SKM-1 treated with dmso at 0.1 percent for 144 hours (cell line): Measurements from ENCODE around the gene RFX2.
"Not testable (repeated sequence)": the region's sequence is repeated elsewhere in the genome, so short reads cannot be mapped to it uniquely, and the experiment has no call there.

Experiments
- DNase-seq: peaks from one replicate; lab custom pipeline; 2025; ENCODE audit not compliant: unreplicated experiment; lab: John Stamatoyannopoulos, UW

The RFX2 gene

DNA sequence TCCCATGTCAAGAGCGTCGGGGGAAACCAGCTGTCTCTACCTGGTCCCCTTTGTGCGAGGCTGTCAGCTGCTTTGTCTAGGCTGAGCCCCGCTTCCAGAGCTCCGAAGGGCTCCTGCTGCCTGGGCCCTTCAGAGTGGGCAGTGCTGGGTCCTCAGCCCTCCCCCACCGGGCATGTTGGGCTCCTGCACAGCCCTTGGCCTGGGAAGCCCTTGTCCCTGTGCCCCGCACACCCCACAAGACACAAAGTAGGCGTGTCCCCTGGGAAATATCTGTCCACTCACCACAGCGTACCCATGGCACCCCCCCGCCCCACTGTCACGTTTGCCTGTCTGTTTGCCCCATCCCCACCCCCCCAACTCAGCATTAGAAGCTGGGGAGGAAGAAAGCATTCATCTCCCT lies 92.7 kb downstream of the RFX2 start:
- no peak for DNase-seq

DNA sequence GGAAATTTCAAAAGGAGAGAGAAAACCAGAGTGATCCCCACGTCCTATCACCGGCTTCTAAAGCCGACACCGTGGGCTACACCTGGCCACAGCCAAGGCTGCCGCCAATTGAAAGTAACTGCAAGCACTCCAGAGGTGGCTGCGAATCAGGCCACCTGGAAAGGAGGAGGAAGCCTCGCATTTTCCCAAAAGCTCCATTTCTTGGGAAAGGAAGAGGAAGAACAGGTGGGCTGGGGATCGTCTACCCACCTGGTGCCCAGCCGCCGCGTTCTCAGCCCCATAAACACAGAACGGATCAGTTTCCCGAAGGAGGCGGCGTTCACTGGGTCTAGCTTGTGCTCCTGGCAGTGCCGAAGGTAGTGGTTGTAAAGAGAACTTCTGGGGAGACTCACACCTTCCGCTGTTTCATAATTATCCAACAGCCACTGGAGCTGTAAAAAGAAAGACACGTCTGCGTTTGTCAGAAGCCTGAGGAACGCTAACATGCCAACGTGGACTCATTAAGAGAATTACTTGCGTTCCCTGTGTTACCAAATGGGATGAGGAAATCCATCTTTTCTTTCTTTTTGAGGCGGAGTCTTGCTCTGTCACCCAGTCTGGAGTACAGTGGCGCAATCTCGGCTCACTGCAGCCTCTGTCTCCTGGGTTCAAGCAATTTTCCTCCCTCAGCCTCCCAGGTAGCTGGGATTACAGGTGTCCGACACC lies 94.3 kb downstream of the RFX2 start:
- no peak for DNase-seq

DNA sequence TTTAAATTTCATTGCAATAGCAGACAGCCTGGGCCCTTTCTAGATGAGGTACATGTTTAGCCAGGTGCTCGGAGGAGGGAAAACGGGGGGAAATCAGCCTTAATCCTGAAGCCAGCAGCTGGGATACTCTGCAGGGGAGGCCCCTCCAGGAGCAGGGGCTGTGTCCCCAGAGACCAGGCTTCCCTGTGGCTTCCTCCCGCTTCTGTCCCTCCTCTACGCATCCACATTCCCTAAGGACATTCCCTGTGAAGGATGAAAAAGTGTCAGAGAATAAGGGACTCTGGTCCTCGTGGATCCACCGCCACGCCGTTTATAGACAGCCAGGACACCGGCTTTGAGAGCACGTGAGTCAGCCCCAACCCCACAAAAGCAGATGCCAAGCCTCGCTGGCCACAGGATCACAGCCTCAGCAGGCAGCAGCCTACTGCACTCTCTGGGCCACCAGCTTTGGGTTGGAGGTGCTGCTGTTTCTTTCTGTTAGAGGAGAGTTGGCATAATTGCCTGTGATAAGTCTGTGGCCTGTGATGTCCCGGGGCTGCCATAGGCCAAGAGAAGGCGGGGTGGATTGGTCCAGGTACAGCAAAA lies 95.7 kb downstream of the RFX2 start:
- no peak for DNase-seq

DNA sequence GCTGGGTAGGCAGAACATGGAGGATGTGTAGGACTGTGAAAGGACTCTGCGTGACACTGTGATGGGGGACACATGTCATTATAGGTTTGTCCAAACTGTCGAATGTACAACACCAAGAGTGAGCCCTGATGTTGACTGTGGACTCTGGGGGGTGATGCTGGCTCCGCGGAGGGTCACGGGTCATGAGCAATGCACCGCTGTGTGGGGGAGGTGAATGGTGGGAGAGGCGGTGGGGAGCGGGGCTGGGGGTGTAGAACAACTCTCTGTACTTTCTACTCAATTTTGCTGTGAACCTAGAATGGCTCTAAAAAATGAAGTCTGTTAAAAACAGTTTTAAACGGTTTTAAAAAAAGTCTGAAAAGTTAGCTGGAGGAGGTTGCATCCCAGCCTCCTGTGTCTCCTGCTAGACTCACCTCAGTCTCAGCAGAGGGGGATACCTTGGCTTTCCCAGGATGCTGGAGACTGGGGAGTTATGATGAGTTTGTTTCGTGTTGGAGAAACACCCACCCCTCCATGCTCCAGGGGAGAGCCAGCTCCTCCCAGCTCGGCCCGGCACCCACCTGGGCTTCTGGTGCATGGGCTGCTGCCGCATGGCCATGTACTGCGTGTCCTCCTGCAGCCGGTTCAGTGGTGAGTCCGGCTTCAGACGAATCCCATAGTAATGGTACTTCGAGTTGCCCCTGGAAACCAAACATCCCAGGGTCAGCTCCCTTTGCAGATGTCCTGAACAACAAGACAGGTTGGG lies 97.7 kb downstream of the RFX2 start:
- no peak for DNase-seq

DNA sequence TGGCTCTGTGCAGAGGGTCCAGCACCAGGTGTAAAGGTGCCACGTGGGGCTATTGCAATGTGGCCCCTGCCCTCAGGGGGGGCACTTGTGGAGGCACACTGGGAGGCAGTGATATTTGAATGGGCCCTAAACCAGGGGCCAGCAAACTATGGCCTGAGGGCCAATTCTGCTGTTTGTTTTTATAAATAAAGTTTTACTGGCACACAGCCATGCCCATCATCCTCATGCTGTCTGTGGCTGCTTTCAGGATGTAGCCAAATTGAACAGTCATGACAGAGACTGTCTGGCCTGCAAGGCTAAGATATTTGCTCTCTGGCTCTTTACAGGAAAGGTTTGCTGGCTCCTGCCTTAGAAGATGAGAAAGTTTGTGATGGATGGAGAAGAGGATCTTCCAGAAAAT lies 98.5 kb downstream of the RFX2 start:
- DNase-seq, result no peak

DNA sequence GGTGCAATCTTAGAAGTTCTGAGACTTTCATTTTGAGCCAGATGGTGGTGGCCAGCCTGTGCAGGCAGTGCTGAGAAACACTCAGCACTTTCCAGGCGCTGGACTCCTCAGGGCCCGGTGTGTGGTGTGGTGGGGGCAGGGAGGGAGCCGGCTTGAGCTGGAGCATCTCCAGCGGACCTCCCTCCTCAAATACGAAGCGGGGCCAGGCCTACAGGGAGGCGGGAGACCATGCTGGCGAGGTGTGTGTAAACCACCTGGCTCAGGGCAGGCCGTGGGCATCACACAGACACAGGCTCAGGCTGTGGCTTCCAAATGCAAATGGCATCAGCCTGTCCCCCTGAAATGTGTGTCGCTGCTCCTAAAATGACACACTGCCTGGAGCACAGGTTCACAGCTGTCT lies 99.1 kb downstream of the RFX2 start:
- no peak for DNase-seq

DNA sequence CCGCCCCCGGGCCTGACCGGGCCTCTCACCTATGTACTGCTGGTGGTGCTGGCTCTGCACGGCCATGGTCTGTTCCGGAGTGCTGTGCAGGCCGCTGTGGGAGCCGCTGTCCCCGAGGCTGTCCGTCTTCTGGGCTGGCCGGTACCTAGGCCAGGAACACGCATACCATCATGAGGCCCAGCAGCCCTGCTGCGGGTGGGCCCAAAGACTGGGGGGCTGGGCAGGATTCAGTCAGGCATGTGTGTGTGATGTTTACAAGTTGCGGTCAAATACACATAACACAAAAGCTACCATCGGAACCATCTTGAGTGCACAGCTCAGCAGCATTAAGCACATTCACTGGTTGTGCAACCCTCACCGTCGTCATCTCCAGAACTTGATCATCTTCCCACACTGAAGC lies 100.2 kb downstream of the RFX2 start:
- DNase-seq, result no peak

DNA sequence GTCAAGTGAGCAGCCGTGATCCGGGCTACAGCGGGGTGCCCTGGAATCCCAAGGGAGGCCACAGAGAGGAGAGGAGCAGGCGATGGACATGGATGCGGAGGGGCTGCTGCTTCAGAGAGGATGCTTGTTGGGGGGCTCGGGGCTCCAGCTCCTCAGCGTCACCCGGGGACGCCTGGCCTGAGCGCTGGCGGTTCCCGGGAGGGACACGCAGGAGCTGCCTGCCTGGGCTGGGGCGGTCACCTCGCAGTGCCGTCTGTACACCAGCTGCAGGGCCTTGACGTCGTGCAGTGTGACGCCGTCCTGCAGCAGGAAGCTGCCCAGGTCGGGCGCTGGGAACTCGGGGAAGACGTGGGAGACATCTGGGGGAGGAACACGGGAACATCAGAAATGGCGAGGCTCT lies 102.4 kb downstream of the RFX2 start:
- no peak for DNase-seq

DNA sequence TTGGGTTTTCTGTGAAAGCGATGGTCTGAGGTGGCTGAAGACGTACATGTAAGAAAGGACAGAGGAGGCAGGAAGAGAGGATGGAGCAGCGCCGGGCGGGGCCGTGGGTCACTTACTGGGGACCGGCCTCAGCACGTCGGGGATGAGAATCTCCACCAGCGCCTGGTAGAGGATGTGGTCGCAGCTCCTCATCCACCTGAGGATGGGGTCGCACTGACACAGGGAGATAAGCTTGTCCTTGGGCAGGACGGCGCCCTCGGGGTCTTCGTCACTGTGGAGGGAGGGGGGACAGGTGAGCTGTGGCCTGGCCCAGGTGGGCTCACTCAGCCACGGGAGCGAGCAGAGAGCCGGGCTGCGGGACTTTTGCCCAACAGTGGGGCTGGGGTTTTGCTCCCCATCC lies 103.4 kb downstream of the RFX2 start:
- DNase-seq, result no peak

DNA sequence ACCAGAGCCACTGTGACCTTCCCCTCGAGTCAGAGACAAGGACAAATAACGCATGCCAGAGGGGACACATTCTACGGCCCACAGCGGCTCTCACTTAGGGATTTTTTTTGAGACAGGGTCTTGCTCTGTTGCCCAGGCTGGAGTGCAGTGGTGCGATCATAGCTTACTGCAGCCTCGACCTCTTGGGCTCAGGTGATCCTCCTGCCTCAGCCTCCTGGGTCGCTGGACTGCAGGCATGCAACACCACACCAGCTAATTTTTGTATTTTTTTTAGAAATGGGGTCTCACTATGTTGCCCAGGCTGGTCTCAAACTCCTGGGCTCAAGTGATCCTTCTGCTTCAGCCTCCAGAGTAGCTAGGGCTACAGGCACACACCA lies 104.2 kb downstream of the RFX2 start:
- DNase-seq, result not testable (repeated sequence)

DNA sequence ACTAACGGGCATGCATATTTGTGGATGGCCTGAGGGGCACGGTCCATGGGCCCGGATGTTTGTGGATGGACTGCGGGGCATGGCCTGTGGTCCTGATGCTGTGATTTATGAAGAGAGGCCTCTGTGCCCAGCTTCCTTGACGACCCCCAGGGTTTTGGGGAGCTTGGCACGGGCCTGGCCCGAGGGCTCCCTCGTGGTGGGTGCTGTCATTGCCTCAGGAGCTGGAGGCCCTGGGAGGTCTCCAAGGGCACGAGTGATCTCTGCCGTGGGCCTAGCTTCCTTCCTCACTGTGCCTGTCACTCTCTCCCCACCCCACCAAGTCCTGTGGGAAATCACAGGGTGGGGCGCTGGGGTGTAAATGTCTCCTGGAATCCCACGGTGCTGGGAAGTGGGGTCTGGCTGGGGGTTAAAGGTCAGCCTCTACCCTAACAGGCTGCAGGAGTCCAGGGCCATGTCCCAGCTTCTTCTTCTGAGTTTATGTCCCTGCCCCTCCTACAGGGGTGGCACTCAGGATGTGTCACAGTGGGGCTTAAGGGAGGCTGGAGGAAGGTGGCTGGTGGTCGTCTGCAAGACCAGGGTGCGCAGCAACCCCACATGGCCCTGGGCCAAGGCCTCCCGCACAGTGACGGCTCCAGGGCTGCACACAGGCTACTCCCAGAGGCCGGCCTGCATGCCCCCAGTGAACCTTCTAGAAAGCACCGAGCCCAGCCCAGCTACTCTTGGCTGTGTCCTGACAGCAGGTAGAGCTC lies 104.8 kb downstream of the RFX2 start:
- DNase-seq, result no peak

DNA sequence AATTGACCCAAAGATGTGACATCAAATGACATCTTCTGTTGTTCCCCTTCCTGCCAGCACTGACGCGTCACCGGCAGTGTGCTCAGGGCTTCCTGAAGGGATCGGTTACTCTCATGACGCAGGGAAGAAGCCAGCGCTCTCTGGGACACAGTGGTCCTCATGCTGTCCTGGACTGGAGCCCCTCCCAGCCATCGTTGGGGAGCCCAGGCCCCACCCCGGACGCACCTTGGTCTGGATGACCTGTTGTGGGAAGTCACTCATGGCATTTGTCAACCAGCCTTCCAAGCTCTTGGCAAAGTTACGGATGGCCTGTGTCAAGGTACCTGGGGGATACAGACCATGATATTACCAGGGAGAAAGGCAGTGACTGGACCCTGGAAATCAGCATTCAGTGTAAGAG lies 106.3 kb downstream of the RFX2 start:
- DNase-seq, result no peak

DNA sequence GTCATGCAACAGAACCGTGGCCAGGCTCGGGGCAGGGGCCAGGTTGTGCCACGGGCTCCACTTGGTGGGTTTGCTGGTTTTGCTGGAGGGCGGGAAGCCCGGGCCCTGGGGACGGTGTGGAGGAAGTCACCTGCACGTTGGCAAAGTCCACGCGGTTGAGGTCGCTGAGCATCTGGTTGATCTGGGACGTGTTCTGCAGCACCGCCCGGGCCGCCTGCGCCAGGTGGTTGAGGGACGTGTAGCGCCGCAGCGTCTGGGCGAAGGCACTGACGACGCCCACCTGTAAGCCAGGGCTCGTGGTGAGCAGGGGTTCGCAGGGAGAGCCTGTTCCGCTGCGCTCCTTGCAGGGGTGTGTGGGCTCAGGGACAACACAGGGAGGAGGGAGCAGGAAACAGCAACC lies 107.7 kb downstream of the RFX2 start:
- no peak for DNase-seq

DNA sequence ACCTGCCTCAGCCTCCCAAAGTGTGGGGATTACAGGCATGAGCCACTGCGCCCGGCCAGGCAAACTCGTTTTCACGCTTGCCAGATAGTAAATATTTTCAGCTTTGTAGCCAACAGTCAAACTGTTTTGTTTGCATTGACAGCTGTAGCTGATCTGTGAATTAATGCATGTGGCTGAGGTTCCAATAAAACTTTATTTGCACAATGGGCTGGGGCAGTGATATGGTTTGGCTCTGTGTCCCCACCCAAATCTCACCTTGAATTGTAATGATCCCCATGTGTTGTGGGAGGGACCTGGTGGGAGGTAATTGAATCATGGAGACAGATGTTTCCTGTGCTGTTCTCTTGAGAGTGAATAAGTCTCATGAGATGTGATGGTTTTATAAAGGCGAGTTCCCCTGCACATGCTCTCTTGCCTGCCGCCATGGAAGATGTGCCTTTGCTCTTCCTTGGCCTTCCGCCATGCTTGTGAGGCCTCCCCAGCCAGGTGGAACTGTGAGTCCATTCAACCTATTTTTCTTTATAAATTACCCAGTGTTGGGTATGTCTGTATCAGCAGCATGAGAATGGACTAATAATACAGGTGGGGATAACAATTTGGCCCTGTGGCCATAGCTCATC lies 110.0 kb downstream of the RFX2 start:
- DNase-seq, result no peak

DNA sequence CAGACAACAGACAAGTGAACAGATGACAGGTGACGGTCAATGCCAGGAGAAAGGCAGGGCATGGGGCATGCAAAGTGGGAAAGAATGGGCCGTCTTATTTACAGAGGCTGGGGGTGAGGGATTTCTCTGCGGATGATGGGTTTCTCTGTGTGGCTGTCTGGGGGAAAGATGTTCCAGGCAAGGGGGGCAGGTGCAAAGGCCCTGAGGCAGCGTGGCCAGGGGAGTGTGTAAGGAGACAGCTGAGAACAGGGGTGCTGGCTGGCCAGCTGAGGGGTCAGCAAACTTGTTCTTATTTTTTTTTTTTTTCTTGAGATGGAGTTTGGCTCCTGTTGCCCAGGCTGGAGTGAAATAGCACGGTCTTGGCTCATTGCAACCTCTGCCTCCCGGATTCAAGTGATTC lies 110.6 kb downstream of the RFX2 start:
- no peak for DNase-seq

DNA sequence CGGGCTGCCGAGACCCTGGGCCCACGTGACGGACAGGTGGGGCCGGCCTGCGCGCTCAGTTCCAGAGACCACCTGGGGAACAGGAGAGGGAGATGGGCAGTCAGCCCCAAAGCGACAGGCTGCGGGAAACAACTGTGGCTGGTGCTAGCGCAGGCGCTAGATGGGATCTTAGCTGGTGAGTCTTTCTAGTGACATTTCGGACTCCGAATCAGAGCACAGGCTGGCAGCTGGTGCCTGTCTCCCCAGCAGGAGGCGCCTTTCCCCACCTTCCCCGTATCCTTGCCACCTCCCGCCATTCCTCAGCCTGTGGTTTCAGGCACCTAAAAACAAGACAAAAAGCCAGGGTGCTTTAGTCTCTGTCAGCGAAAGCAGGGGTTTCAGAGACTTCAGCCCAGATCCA lies 112.9 kb downstream of the RFX2 start:
- DNase-seq, result no peak

DNA sequence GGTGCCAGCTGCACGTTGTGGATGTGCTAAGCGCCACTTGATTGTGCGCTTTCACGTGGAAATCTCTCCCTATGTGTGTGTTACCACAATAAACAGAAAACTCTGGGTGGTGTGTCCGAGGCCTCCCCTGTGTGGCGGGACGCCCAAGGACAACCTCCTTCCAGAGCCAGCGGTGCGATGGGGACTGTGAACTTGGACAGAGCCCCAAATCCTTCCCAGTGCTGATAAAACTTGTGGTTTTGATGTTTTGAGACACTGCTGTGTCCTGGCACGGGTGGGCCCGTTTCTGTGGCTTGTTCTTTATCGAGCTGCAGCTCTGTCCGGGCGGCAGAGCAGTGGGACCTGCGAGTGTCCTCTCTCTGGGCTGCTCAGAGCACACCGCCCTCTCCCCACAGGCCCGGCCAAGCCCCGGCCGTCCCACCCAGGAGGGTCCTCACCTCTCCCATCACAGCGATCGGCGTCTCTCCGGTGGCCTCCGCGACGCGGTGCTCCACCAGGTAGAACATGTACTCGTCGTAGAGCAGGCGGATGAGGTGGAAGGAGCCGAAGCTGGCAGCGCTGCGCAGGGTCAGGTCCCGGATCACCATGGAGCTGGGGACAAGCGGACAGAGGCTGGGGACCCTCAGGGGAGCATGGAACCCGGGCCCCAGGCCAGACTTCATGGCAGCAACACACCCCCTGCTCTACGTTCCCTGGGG lies 113.5 kb downstream of the RFX2 start:
- no peak for DNase-seq

DNA sequence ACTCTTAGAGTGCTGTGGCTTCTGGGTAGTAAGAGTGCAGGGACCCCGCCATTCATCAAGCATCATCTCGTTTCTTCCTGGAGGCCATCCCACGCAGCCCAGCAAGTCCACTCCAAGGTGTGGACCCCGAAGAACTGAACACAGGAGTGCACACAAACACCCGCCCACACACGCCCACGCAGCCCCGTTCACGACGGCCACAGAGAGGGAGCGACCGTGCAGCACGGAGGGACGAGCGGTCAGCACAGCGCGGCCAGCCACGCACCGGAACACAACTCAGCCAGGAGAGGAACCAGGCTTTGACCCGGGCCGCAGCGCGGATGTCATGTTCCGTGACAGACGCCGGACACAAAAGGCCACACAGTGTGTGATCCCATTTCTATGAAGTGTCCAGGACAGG lies 114.2 kb downstream of the RFX2 start:
- DNase-seq, result no peak

DNA sequence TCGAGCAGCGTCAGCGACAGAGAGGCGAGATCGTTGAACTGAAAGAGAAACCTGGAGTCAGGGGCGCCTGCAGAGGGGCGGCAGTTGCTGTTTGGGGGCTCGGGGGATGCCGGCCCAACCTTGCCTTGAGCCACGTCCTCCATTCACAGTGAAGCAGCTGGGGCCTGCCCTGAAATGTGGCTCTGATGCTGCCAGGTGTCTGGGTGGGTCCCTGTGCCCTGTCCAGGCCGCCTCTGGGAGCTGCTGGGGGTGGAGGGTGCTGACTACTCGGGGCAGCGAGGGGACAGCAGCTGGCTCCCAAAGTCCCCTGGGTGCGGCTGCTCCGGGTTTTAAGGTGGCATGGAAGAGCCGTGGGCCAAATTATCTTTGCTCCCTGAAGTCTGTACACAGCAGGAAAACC lies 114.7 kb downstream of the RFX2 start:
- DNase-seq, result no peak

DNA sequence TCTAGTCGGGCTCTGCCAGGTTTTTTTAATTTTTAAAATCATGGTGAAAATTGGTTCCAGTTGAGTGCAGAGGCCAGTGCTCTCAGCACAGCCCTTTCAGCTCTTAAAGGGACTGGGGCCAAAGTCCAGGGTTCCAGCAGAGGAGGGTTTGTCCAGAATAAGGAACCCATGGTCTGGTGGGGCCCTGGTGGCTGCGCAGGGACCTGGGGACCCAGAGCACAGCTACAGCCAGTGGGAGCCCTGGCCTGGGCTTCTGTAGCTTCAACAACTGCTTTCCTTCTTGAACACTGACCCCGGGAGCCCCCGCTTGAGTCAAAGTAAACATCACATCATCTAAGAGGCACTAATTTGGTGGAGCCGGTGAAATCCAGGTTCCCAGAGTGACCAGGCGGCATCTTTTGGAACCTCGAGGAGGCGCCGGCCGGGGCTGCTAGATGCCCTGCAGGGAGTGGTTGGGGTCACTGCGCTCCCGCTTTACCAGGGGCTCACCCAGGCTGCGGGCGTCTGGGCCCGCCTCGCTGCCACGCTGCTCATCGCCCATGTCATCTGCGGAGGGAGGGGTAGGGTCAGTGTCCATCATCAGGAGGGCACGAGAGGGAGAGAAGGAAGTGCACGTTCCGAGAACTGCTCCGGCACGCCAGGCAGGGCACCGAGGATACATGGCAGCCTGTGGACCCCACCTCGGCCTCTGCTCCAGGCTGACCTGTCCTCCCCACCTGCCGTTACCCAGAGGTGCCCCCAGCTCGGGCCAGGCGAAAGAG lies 115.7 kb downstream of the RFX2 start:
- DNase-seq, result no peak
